Retinal pigment epithelial cell (primary cell): ENCODE results near the gene IFI27L2.
"Not testable (repeated sequence)": the region's sequence is repeated elsewhere in the genome, so short reads cannot be mapped to it uniquely, and the experiment has no call there.

Source experiments
- DNase-seq: peaks from one replicate; pipeline ENCODE4 v3.0.0-alpha.2; 2010; ENCODE audit warnings: low read depth
- H3K4me3 ChIP-seq: 2 replicates; pipeline ENCODE4 v1.5.1; 2011; ENCODE audit warnings: mild to moderate bottlenecking, low read length, control low read depth, moderate library complexity
- CTCF ChIP-seq: conservative IDR thresholded peaks from 2 replicates; pipeline ENCODE4 v1.5.1; 2011; ENCODE audit warnings: low read depth, low read length, control low read depth, inconsistent platforms

Gene IFI27L2

DNA sequence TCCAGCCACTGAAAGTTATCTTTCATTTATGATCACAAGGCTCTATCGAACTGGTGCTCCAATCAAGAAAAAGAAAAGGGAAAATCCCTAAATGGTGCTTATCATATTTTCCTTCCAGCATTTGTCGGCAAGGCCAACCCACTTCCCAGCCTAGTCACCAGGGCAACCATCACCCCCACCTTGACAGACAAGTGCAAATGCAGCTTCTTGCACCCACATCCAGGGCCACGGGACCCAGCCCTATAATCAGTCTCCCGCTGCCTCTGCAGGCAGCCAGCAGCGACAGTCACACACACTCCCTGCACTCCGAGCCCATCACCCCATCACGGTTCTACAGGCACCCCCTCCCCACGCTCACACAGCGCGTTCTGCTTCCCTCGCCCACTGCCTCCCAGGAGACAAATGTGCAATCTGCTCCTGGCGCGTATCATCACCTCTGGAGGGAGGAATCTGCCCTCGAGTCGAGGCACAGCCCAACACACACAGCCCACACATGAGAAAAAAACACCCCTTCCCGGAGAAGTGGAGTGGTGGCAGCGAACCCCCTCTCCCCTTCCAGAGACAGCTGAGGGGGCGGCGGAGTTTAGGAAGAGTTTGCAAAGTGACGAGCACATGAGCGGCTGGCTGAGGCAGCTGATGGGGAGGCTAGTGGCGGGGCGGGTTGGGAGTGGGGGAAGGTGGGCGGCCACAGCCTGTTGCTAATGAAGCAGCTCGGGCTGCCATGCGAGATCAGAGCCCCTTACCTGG lies 35.5 kb upstream of the IFI27L2 start:
- DNase-seq: no peak
- TF ChIP-seq CTCF: no peak
- no peak overlapping the region for H3K4me3 ChIP-seq

GRCh38 chr14:94163796-94164195 lies 34.4 kb upstream of the IFI27L2 start:
- no peak for TF ChIP-seq CTCF
- no peak for DNase-seq
- no peak overlapping the region for H3K4me3 ChIP-seq

- no peak overlapping the region for H3K4me3 ChIP-seq
- TF ChIP-seq CTCF: no peak
- DNase-seq: no peak
Measured at GRCh38 chr14:94162466-94162865, 33.1 kb upstream of the IFI27L2 start.

DNA sequence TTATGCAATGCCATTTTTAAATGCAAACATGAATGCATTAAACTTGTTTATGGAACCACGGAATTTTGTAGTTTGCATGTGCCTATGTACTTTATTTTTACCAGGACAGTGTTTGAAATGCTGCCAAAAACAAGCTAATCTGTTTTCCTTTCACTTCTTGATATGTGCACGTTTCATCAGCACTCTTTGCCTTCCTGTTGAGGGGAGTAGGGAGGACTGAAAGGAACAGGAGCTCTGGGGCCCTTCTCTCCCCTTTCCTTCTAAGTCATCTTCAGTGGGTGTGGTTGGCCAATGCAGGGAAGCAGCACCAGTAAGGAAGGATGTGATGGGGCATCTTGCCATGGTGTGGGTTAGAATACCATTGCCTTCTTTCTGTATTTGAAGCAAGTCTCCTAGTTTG lies 32.6 kb upstream of the IFI27L2 start:
- TF ChIP-seq CTCF: no peak
- peak; percentile 22 for DNase-seq
- no peak overlapping the region for H3K4me3 ChIP-seq

- no peak overlapping the region for H3K4me3 ChIP-seq
- no peak for DNase-seq
- no peak for TF ChIP-seq CTCF
Measured at GRCh38 chr14:94161058-94161457, 31.7 kb upstream of the IFI27L2 start.

- no peak for TF ChIP-seq CTCF
- DNase-seq: no peak
- no peak overlapping the region for H3K4me3 ChIP-seq
Measured at GRCh38 chr14:94158239-94158883, 29.0 kb upstream of the IFI27L2 start.

DNA sequence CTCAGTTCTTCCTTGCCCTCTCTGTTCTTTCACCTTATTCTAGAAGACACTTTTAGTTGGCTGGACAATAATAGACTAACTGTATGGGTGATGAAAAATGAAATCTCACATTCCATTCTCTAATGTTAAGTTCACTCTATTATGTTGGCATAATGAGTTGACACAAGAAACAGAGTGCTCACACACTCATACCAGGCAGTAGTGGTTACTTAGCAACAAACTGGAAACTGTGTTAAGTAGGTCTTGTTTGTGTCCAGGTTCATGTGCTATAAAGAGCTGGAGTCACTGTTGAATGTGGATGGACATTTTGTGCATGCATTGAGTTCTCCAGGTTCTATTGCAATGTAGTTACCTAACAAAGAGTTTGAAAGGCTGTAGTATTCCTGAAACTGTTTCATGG lies 27.8 kb upstream of the IFI27L2 start:
- no peak for TF ChIP-seq CTCF
- DNase-seq: no peak

GRCh38 chr14:94156143-94156542 lies 26.7 kb upstream of the IFI27L2 start:
- DNase-seq, H3K4me3 ChIP-seq: not testable (repeated sequence)

More for the DNA sequence above, 27.8 kb upstream of the IFI27L2 start:
- H3K4me3 ChIP-seq: no peak overlapping the region
